ENCODE data around the gene PDE6A.

DNA sequence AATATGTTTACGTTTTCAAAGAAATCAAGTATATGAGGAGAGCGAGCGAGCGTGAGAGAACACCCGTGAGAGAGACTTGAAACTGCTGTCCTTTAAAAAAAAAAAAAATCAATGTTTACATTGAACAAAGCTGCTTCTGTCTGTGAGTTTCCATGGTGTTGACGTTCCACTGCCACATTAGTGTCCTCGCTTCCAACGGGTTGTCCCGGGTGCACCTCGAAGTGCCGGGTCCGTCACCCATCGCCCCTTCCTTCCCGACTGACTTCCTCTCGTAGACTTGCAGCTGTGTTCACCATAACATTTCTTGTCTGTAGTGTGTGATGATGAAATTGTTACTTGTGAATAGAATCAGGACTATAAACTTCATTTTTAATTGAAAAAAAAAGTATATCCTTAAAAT, 97.0 kb downstream of the PDE6A start:
- no peak for TF ChIP-seq CTCF (IDR thresholded peaks at IDR 0.05; ENCODE audit: low read depth, low read length)
- TF ChIP-seq EZH2phosphoT487 (IDR thresholded peaks at IDR 0.05; ENCODE audit: low read depth): no peak
